Hepatocyte (in vitro differentiated cells): ENCODE measurements around the gene CPEB2. TPM values are rescaled to one million over a fixed set of nuclear protein-coding genes. Genes with fewer than 3 reads are reported as not detected.
"Not testable (repeated sequence)": the region's sequence is repeated elsewhere in the genome, so short reads cannot be mapped to it uniquely, and the experiment has no call there.

Experiments used
- DNase-seq: peaks from one replicate; pipeline ENCODE4 v3.0.0-alpha.2; 2016; ENCODE audit warnings: low spot score
- H2AFZ ChIP-seq: fragments of 200-600 bp; sonication (generic); 2 replicates; pipeline ENCODE4 v1.6.0; 2016; ENCODE audit warnings: antibody characterized with exemption, mild to moderate bottlenecking
- H3K27ac ChIP-seq: fragments of 200-600 bp; sonication (generic); 2 replicates; pipeline ENCODE4 v1.5.1; 2016; ENCODE audit warnings: mild to moderate bottlenecking
- H3K27me3 ChIP-seq: fragments of 200-600 bp; sonication (generic); 2 replicates; pipeline ENCODE4 v1.6.1; 2016
- H3K36me3 ChIP-seq: fragments of 200-600 bp; sonication (generic); replicated peaks from 2 replicates; pipeline ENCODE4 v1.5.1; 2016; ENCODE audit warnings: low read depth; ENCODE audit not compliant: insufficient read depth
- H3K4me1 ChIP-seq: fragments of 200-600 bp; sonication (generic); 2 replicates; pipeline ENCODE4 v1.5.1; 2016; ENCODE audit warnings: mild to moderate bottlenecking, moderate library complexity; ENCODE audit not compliant: insufficient read depth
- H3K4me2 ChIP-seq: fragments of 200-600 bp; sonication (generic); 2 replicates; pipeline ENCODE4 v1.6.0; 2016
- H3K4me3 ChIP-seq: fragments of 200-600 bp; sonication (generic); 2 replicates; pipeline ENCODE4 v1.5.1; 2016; ENCODE audit warnings: mild to moderate bottlenecking
- H3K79me2 ChIP-seq: fragments of 200-600 bp; sonication (generic); 2 replicates; pipeline ENCODE4 v1.6.0; 2017; ENCODE audit warnings: mild to moderate bottlenecking
- H3K9me2 ChIP-seq: fragments of 200-600 bp; sonication (generic); replicated peaks from 2 replicates; pipeline ENCODE4 v1.6.0; 2017; ENCODE audit warnings: mild to moderate bottlenecking; ENCODE audit not compliant: insufficient read depth
- H3K9me3 ChIP-seq: fragments of 200-600 bp; sonication (generic); 2 replicates; pipeline ENCODE4 v1.5.1; 2016; ENCODE audit warnings: low read depth, mild to moderate bottlenecking
- H4K20me1 ChIP-seq: fragments of 200-600 bp; sonication (generic); 2 replicates; pipeline ENCODE4 v1.6.0; 2016; ENCODE audit warnings: mild to moderate bottlenecking; ENCODE audit not compliant: insufficient read depth, poor library complexity, severe bottlenecking
- CTCF ChIP-seq: fragments of 200-600 bp; sonication (generic); IDR thresholded peaks from 2 replicates; pipeline ENCODE4 v1.5.1; 2016; ENCODE audit warnings: antibody characterized with exemption, mild to moderate bottlenecking; ENCODE audit not compliant: poor library complexity
- EZH2 ChIP-seq: fragments of 200-600 bp; sonication (generic); IDR thresholded peaks from 2 replicates; pipeline ENCODE4 v1.6.1; 2016; ENCODE audit warnings: antibody characterized with exemption, mild to moderate bottlenecking, borderline replicate concordance
- EZH2phosphoT487 ChIP-seq: fragments of 200-600 bp; sonication (generic); IDR thresholded peaks from one replicate; pipeline ENCODE4 v1.6.1; 2018; ENCODE audit warnings: antibody characterized with exemption, mild to moderate bottlenecking, low read depth, moderate library complexity; ENCODE audit not compliant: unreplicated experiment, severe bottlenecking
- WGBS: methylation state at CpG from one replicate; pipeline ENCODE4 v1.1.6; 2016; ENCODE audit warnings: low lambda C conversion rate; ENCODE audit errors: missing lambda C conversion rate; 5-methylcytosine and 5-hydroxymethylcytosine counted together
- polyA plus RNA-seq: library from polyadenylated mRNA; unstranded; fragments of >200 nt; fragmentation: Nextera tagmentation; extraction: Ambion mirVana; gene quantifications from 2 replicates; pipeline ENCODE4 v1.2.1, GENCODE V29; 2016
- total RNA-seq: library from RNA; depleted of rRNA; stranded (reverse); fragments of >200 nt; gene quantifications from 2 replicates; pipeline ENCODE4 v1.2.3, GENCODE V29; 2014

The CPEB2 gene
- total and polyA plus RNA-seq, 2 experiments from 2014 or later: 4.4 to 18.1 TPM

GRCh38 chr4:15084780-15085179 lies 82.5 kb downstream of the CPEB2 start:
- no peaks in the 10 kb centered on the region for H4K20me1 ChIP-seq
- no peak for TF ChIP-seq CTCF
- 80% methylated on average over 1 of the region's 1 CpG for WGBS
- no peaks in the 10 kb centered on the region for H3K79me2 ChIP-seq
- no peak for DNase-seq
- no peaks in the 10 kb centered on the region for H3K9me2 ChIP-seq
- no peak overlapping the region for H3K4me2 ChIP-seq
- no peaks in the 10 kb centered on the region for H3K27me3 ChIP-seq
- no peak overlapping the region for H2AFZ ChIP-seq
- H3K36me3 ChIP-seq: no peaks in the 10 kb centered on the region
- no peak overlapping the region for H3K27ac ChIP-seq
- H3K9me3 ChIP-seq: no peaks in the 10 kb centered on the region
- H3K4me1 ChIP-seq: no peaks in the 10 kb centered on the region
- H3K4me3 ChIP-seq: no peak overlapping the region

- H3K4me2 ChIP-seq, H3K4me3 ChIP-seq, H3K36me3 ChIP-seq, H3K9me2 ChIP-seq, H3K27ac ChIP-seq, H3K79me2 ChIP-seq, H3K4me1 ChIP-seq, DNase-seq, H2AFZ ChIP-seq, H3K27me3 ChIP-seq, H3K9me3 ChIP-seq, H4K20me1 ChIP-seq: not testable (repeated sequence)
- 68% methylated on average over 3 of the region's 3 CpGs for WGBS
These were observed 83.5 kb downstream of the CPEB2 start for GRCh38 chr4:15085762-15086161.

DNA sequence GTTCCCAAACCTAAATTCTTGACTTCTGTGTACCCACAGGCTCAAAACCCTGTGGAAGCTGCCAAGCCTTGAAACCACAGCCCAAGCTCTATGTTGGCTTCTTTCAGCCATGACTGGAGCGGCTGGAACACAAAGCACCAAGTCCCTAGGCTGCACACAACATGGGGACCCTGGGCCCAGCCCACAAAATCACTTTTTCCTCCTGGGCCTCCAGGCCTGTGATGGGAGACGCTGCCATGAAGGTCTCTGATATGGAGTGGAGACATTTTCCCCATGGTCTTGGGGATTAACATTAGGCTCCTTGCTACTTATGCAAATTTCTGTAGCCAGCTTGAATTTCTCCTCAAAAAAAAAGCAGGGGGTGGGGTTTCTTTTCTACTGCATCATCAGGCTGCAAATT lies 84.0 kb downstream of the CPEB2 start:
- H3K9me2 ChIP-seq, H3K79me2 ChIP-seq, H4K20me1 ChIP-seq, H3K27ac ChIP-seq, DNase-seq, H3K4me3 ChIP-seq, H3K27me3 ChIP-seq, H3K4me2 ChIP-seq, H3K36me3 ChIP-seq, H3K4me1 ChIP-seq, H3K9me3 ChIP-seq, H2AFZ ChIP-seq: not testable (repeated sequence)
- WGBS: 74% methylated on average over 2 of the region's 2 CpGs

- Histone ChIP-seq H3K4me1 (no peaks in the 10 kb centered on the region), H3K27ac (no peak overlapping the region), H3K27me3 (no peaks in the 10 kb centered on the region), H3K4me3 (no peak overlapping the region), H3K4me2 (no peak overlapping the region), H3K9me3 (no peaks in the 10 kb centered on the region), H3K36me3 (no peaks in the 10 kb centered on the region), H3K9me2 (no peaks in the 10 kb centered on the region), H2AFZ (no peak overlapping the region), H4K20me1 (no peaks in the 10 kb centered on the region), H3K79me2 (no peaks in the 10 kb centered on the region)
- WGBS: 85% methylated on average over 4 of the region's 4 CpGs
- no peak for DNase-seq
- TF ChIP-seq EZH2phosphoT487 (no peak), CTCF (no peak), EZH2 (no peak)
These were observed 86.2 kb downstream of the CPEB2 start for GRCh38 chr4:15088394-15089035.

- no peak overlapping the region for H3K4me2 ChIP-seq
These were observed 87.7 kb downstream of the CPEB2 start for GRCh38 chr4:15089979-15090378.

More at GRCh38 chr4:15089979-15090378, 87.7 kb downstream of the CPEB2 start:
- Histone ChIP-seq H2AFZ (no peak overlapping the region), H3K27ac (no peak overlapping the region), H4K20me1 (no peaks in the 10 kb centered on the region), H3K9me3 (no peaks in the 10 kb centered on the region), H3K79me2 (no peaks in the 10 kb centered on the region), H3K36me3 (no peaks in the 10 kb centered on the region), H3K4me3 (no peak overlapping the region), H3K4me1 (no peaks in the 10 kb centered on the region), H3K27me3 (no peaks in the 10 kb centered on the region), H3K9me2 (no peaks in the 10 kb centered on the region)
- 92% methylated on average over 3 of the region's 3 CpGs for WGBS
- no peak for DNase-seq
- no peak for TF ChIP-seq EZH2phosphoT487
- TF ChIP-seq CTCF: no peak
- no peak for TF ChIP-seq EZH2
